HG03520 (cell line): ENCODE data around the gene VPREB1.
"Not testable (repeated sequence)": the region's sequence is repeated elsewhere in the genome, so short reads cannot be mapped to it uniquely, and the experiment has no call there.

Source experiments
- ATAC-seq: cut with Tn5 transposase; IDR thresholded peaks from one replicate; pipeline ENCODE4 v1.9.1; 2021; ENCODE audit warnings: mild to moderate bottlenecking, moderate library complexity; ENCODE audit not compliant: unreplicated experiment

The VPREB1 gene

GRCh38 chr22:22292656-22293055, 48.1 kb downstream of the VPREB1 start:
- not testable (repeated sequence) for ATAC-seq

DNA sequence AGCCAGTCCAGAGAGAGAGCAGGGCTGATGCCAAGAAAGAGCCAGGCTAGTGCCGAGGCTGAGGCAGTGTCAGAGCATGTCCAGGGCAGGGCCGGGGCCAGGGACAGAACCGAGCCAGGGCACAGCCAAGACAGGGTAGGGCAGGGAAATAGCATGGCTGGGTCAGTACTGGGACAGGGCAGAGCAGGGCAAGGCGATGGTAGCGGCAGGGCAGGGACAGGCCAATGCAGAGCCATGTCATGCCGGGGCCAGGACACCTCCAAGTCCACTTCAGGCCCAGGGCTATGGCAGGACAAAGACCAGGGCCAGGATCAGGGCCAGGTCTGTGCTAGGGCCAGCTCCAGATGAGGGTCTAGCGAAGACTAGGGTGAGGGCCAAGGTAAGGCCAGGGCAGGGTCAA, 48.9 kb downstream of the VPREB1 start:
- ATAC-seq, result not testable (repeated sequence)

DNA sequence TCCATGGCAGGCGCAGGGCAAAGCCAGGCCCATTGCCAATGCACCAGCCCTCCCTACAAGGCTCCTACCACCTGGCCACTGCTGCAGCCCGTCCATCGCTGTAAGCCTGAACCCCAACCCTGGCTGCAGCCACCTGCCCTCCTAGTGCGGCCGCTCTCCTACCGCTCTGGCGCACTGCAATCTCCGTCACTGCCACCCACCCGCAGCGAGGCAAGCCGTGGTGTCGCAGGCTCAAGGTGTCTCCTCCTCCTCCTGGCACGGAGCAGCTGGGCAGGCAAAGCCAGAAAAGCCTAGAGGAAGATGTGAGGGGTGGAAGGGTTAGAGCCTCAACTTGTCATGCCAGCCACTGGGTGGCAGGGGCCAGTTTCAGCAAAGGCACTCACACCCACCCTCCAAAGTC, 50.1 kb downstream of the VPREB1 start:
- ATAC-seq, result not testable (repeated sequence)
